T-cell (primary cell): ENCODE measurements around the gene SRGAP2B. TPM values are rescaled to one million over a fixed set of nuclear protein-coding genes. Genes with fewer than 3 reads are reported as not detected.

Experiments
- total RNA-seq, 35 experiments: library from RNA in 6 of 35; stranded (reverse) in 6 of 35; fragments of 120-200 nt in 1 of 35; gene quantifications; one replicate each; pipeline versions ENCODE4 v1.2.1 to v1.2.4 and lab custom pipeline; 2013 to 2026

Gene SRGAP2B
- total RNA-seq, 5 donors from 2014 or later (not counting 1 experiment from before 2014, with no cell fraction given) = 9.3 to 24.9 (median 21.8) TPM

Other genes with a start within 250 kb of the SRGAP2B start
- gene FAM72D, start 646 bp upstream of the SRGAP2B start, total RNA-seq = under 1 TPM in 1 of 5 donors, not detected in 4; 0.09 TPM
- gene PPIAL4D, start 146.8 kb upstream of the SRGAP2B start, total RNA-seq = 1 to 10 TPM in 1 of 5 donors, under 1 TPM in 1, not detected in 3; 0.98 to 1.4 TPM